SK-N-SH (cell line): ENCODE measurements around the gene APOLD1. TPM values are rescaled to one million over a fixed set of nuclear protein-coding genes. Genes with fewer than 3 reads are reported as not detected.

Experiments
- CTCF ChIA-PET: fragments of 300-600, 350-600 bp; formaldehyde crosslinking; extraction: SDS; loops from one replicate; lab custom pipeline; 2021; lab: Yijun Ruan, JAX
- POLR2A ChIA-PET: fragments of 350-600 bp; sonication (Branson Sonifier 250); formaldehyde crosslinking; extraction: SDS; loops from one replicate; lab custom pipeline; 2020; ENCODE audit warnings: antibody characterized with exemption, inconsistent platforms; lab: Yijun Ruan, JAX
- DNase-seq: peaks from one replicate; pipeline ENCODE4 v3.0.0; 2012
- H2AFZ ChIP-seq: fragments of 200-600 bp; sonication (generic); 2 replicates; pipeline ENCODE4 v1.8.1; 2016; ENCODE audit warnings: antibody characterized with exemption, mild to moderate bottlenecking, low read depth
- H3F3A ChIP-seq: fragments of 200-600 bp; sonication (generic); replicated peaks from 2 replicates; pipeline ENCODE3; 2016; ENCODE audit warnings: antibody characterized with exemption, mild to moderate bottlenecking; ENCODE audit not compliant: insufficient read depth
- H3K27ac ChIP-seq, 2 experiments: fragments of 200-500 bp in 1 of 2; fragments of 200-600 bp in 1 of 2; sonication (Bioruptor generic) in 1 of 2; sonication (generic), shearing (Covaris generic) in 1 of 2; 2 replicates each; pipeline versions ENCODE4 v1.5.1 to v1.6.1; 2014 to 2016; ENCODE audit warnings: low read depth in 2 of 2, inconsistent platforms in 1 of 2, low read length in 1 of 2, mild to moderate bottlenecking in 1 of 2, mixed read lengths in 1 of 2
- H3K27me3 ChIP-seq: fragments of 200-600 bp; sonication (generic), shearing (Covaris generic); 2 replicates; pipeline ENCODE4 v1.6.1; 2016; ENCODE audit warnings: mixed run types; ENCODE audit not compliant: insufficient read depth
- H3K36me3 ChIP-seq, 2 experiments: fragments of 200-500 bp in 1 of 2; fragments of 200-600 bp in 1 of 2; sonication (Bioruptor generic) in 1 of 2; sonication (generic) in 1 of 2; replicated peaks in 1 of 2; 2 replicates each; pipeline versions ENCODE3 to v1.5.1; 2014 to 2016; ENCODE audit warnings: low read length in 1 of 2, mild to moderate bottlenecking in 1 of 2; ENCODE audit not compliant: insufficient read depth in 2 of 2, control insufficient read depth in 1 of 2
- H3K4me1 ChIP-seq, 2 experiments: fragments of 200-500 bp in 1 of 2; fragments of 200-600 bp in 1 of 2; sonication (Bioruptor generic) in 1 of 2; sonication (generic), shearing (Covaris generic) in 1 of 2; 2 replicates each; pipeline versions ENCODE4 v1.5.1 to v1.6.1; 2014 to 2016; ENCODE audit warnings: low read depth in 1 of 2, low read length in 1 of 2, mixed run types in 1 of 2; ENCODE audit not compliant: insufficient read depth in 2 of 2, control insufficient read depth in 1 of 2
- H3K4me2 ChIP-seq: fragments of 200-600 bp; sonication (generic), shearing (Covaris generic); 2 replicates; pipeline ENCODE4 v1.6.1; 2017; ENCODE audit warnings: mixed run types
- H3K4me3 ChIP-seq, 2 experiments: fragments of 200-500 bp in 1 of 2; fragments of 200-600 bp in 1 of 2; sonication (Bioruptor generic) in 1 of 2; sonication (generic), shearing (Covaris generic) in 1 of 2; 2 replicates each; pipeline versions ENCODE4 v1.5.1 to v1.8.1; 2014 to 2016; ENCODE audit warnings: low read depth in 2 of 2, inconsistent platforms in 1 of 2, low read length in 1 of 2, mild to moderate bottlenecking in 1 of 2, mixed read lengths in 1 of 2, moderate library complexity in 1 of 2
- H3K79me2 ChIP-seq: fragments of 200-600 bp; sonication (generic); 2 replicates; pipeline ENCODE4 v1.8.1; 2017; ENCODE audit warnings: mild to moderate bottlenecking; ENCODE audit not compliant: insufficient read depth
- H3K9ac ChIP-seq: fragments of 200-600 bp; sonication (generic); 2 replicates; pipeline ENCODE4 v1.6.1; 2017; ENCODE audit warnings: mixed run types
- H3K9me2 ChIP-seq: fragments of 200-600 bp; sonication (generic); 2 replicates; pipeline ENCODE4 v1.6.1; 2017; ENCODE audit warnings: mixed run types
- H3K9me3 ChIP-seq: fragments of 200-600 bp; sonication (generic); 2 replicates; pipeline ENCODE4 v1.6.1; 2017; ENCODE audit warnings: mixed run types, mild to moderate bottlenecking, moderate library complexity
- H4K20me1 ChIP-seq: fragments of 200-600 bp; sonication (generic); 2 replicates; pipeline ENCODE4 v1.6.1; 2017; ENCODE audit warnings: mild to moderate bottlenecking, mixed run types; ENCODE audit not compliant: insufficient read depth
- CHD2 ChIP-seq: fragments of 150-350 bp; IDR thresholded peaks from 2 replicates; pipeline ENCODE4 v1.6.1; 2018; ENCODE audit warnings: low read length; ENCODE audit not compliant: partially characterized antibody
- CTCF ChIP-seq: fragments of 200-600 bp; sonication (generic); IDR thresholded peaks from 2 replicates; pipeline ENCODE4 v1.6.1; 2017; ENCODE audit warnings: antibody characterized with exemption, mild to moderate bottlenecking, moderate library complexity
- FOSL2 ChIP-seq: IDR thresholded peaks from 2 replicates; pipeline ENCODE4 v1.4.0; 2012; ENCODE audit warnings: low read depth, mild to moderate bottlenecking, moderate library complexity, borderline replicate concordance
- GABPA ChIP-seq: IDR thresholded peaks from 2 replicates; pipeline ENCODE4 v1.4.0; 2012; ENCODE audit warnings: low read depth, mild to moderate bottlenecking
- GATA2 ChIP-seq: sonication (generic); formaldehyde crosslinking; IDR thresholded peaks from 2 replicates; pipeline ENCODE4 v1.5.0; 2020; ENCODE audit warnings: mild to moderate bottlenecking, missing genetic modification reagents
- MEF2A ChIP-seq: IDR thresholded peaks from 2 replicates; pipeline ENCODE4 v1.4.0; 2012; ENCODE audit warnings: low read depth, borderline replicate concordance
- NFIC ChIP-seq: IDR thresholded peaks from 2 replicates; pipeline ENCODE4 v1.4.0; 2012; ENCODE audit warnings: borderline replicate concordance
- NRF1 ChIP-seq: IDR thresholded peaks from 2 replicates; pipeline ENCODE4 v1.6.1; 2012; ENCODE audit warnings: low read depth, mild to moderate bottlenecking, low read length
- RCOR1 ChIP-seq: fragments of 150-350 bp; IDR thresholded peaks from 2 replicates; pipeline ENCODE4 v1.6.1; 2017; ENCODE audit warnings: antibody characterized with exemption, low read length
- RFX5 ChIP-seq: IDR thresholded peaks from 2 replicates; pipeline ENCODE4 v1.6.1; 2012; ENCODE audit warnings: mild to moderate bottlenecking, improper control_type of control experiment, low read length
- SMC3 ChIP-seq: IDR thresholded peaks from 2 replicates; pipeline ENCODE4 v1.6.1; 2012; ENCODE audit warnings: low read depth, low read length, improper control_type of control experiment
- WGBS: methylation state at CpG from one replicate; pipeline ENCODE4 v1.1.6; 2017; ENCODE audit warnings: low lambda C conversion rate; 5-methylcytosine and 5-hydroxymethylcytosine counted together
- polyA plus RNA-seq, 3 experiments: library from polyadenylated mRNA; depleted of rRNA; stranded (reverse); fragments of >200 nt; gene quantifications; 2 replicates each; pipeline ENCODE4 v1.2.3, GENCODE V29; 2012
- TF ChIP-seq, protein P1 (sequence below): IDR thresholded peaks from 2 replicates; pipeline ENCODE4 v1.4.0; 2012; ENCODE audit warnings: low read depth, borderline replicate concordance
- TF ChIP-seq, protein P2 (sequence below): IDR thresholded peaks from 2 replicates; pipeline ENCODE4 v1.4.0; 2012; ENCODE audit warnings: low read depth
- TF ChIP-seq, protein P3 (sequence below): IDR thresholded peaks from 2 replicates; pipeline ENCODE4; 2012
- TF ChIP-seq, protein P4 (sequence below): fragments of 150-350 bp; IDR thresholded peaks from 2 replicates; pipeline ENCODE4 v1.6.1; 2017; ENCODE audit warnings: antibody characterized with exemption, low read length, low read depth, borderline replicate concordance

The APOLD1 gene
- polyA plus RNA-seq, 1 of the 3 experiments (the other 2 are of a cell fraction): 1.7 TPM

DNA sequence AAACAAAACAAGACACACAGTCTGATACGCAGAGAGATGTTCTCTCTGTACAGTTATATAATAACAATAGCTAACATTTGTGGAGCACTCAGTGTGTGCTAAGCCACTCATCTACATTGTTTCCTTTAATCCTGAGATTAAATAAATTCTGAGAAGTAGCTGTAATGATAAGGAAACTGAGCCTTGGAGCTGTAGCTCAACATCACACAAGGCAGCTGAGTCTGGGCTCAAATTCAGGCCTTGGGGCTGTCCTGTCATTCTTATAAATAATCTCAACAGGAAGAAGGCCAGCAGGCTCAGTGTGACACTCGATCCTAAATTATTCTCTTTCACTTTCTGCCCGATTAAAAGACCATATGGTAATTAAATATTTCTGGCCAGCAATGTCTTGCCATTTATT lies 43.8 kb upstream of the APOLD1 start:
- no peak for DNase-seq
- peaks cover 3% of the 10 kb centered on the region for H3F3A ChIP-seq
- H2AFZ ChIP-seq: peak overlapping the region; percentile 32
- peaks cover 47% of the 10 kb centered on the region for H3K79me2 ChIP-seq
- peak overlapping the region in 1 of 2 experiments; percentile 24; a peak in 2 of 4 replicates for H3K4me3 ChIP-seq
- ChIA-PET POLR2A (interaction anchor here (0.9 kb wide), 1 partner anchor 16 kb away, joined by 3 read pairs; no protein-coding TSS in a partner anchor), CTCF (no interaction called here)
- H3K4me1 ChIP-seq: peaks cover 4 to 5% of the 10 kb centered on the region in 2 experiments; a peak in 2 of 4 replicates
- no peaks in the 10 kb centered on the region for H3K9me2 ChIP-seq
- H4K20me1 ChIP-seq: no peaks in the 10 kb centered on the region
- WGBS: 61% methylated on average over 3 of the region's 3 CpGs
- no peaks in the 10 kb centered on the region for H3K9me3 ChIP-seq
- no peak for TF ChIP-seq RFX5
- no peak for TF ChIP-seq GABPA
- TF ChIP-seq, protein P1, sequence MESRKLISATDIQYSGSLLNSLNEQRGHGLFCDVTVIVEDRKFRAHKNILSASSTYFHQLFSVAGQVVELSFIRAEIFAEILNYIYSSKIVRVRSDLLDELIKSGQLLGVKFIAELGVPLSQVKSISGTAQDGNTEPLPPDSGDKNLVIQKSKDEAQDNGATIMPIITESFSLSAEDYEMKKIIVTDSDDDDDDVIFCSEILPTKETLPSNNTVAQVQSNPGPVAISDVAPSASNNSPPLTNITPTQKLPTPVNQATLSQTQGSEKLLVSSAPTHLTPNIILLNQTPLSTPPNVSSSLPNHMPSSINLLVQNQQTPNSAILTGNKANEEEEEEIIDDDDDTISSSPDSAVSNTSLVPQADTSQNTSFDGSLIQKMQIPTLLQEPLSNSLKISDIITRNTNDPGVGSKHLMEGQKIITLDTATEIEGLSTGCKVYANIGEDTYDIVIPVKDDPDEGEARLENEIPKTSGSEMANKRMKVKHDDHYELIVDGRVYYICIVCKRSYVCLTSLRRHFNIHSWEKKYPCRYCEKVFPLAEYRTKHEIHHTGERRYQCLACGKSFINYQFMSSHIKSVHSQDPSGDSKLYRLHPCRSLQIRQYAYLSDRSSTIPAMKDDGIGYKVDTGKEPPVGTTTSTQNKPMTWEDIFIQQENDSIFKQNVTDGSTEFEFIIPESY: no peak
- no peak for TF ChIP-seq NRF1
- TF ChIP-seq FOSL2: no peak
- no peak for TF ChIP-seq MEF2A
- peak overlapping the region; percentile 29; the same call in 1 of the 2 replicates for H3K9ac ChIP-seq
- no peaks in the 10 kb centered on the region for H3K36me3 ChIP-seq
- peak overlapping the region in 1 of 2 experiments; percentile 23; a peak in 1 of 4 replicates for H3K27ac ChIP-seq
- no peaks in the 10 kb centered on the region for H3K27me3 ChIP-seq
- peak overlapping the region; percentile 66 for H3K4me2 ChIP-seq

GRCh38 chr12:12744546-12745305 lies 40.7 kb upstream of the APOLD1 start:
- CTCF ChIA-PET: interaction anchor here (5.2 kb wide), 1 partner anchor 8 kb away, joined by 39 read pairs; no protein-coding TSS in a partner anchor
- no peak for TF ChIP-seq RCOR1
- no peak for TF ChIP-seq FOSL2
- TF ChIP-seq NFIC: no peak
- no peak for TF ChIP-seq SMC3
- TF ChIP-seq, protein P2, sequence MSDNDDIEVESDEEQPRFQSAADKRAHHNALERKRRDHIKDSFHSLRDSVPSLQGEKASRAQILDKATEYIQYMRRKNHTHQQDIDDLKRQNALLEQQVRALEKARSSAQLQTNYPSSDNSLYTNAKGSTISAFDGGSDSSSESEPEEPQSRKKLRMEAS: no peak
- TF ChIP-seq GABPA: no peak
- TF ChIP-seq CTCF: no peak
- TF ChIP-seq GATA2: no peak
- TF ChIP-seq CHD2: no peak
- TF ChIP-seq, protein P3, sequence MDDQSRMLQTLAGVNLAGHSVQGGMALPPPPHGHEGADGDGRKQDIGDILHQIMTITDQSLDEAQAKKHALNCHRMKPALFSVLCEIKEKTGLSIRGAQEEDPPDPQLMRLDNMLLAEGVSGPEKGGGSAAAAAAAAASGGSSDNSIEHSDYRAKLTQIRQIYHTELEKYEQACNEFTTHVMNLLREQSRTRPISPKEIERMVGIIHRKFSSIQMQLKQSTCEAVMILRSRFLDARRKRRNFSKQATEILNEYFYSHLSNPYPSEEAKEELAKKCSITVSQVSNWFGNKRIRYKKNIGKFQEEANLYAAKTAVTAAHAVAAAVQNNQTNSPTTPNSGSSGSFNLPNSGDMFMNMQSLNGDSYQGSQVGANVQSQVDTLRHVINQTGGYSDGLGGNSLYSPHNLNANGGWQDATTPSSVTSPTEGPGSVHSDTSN: no peak
- TF ChIP-seq, protein P1: no peak
- TF ChIP-seq, protein P4, sequence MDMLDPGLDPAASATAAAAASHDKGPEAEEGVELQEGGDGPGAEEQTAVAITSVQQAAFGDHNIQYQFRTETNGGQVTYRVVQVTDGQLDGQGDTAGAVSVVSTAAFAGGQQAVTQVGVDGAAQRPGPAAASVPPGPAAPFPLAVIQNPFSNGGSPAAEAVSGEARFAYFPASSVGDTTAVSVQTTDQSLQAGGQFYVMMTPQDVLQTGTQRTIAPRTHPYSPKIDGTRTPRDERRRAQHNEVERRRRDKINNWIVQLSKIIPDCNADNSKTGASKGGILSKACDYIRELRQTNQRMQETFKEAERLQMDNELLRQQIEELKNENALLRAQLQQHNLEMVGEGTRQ: no peak

More at GRCh38 chr12:12744546-12745305, 40.7 kb upstream of the APOLD1 start:
- H3K27ac ChIP-seq: no peak overlapping the region
- WGBS: 87% methylated on average over 8 of the region's 8 CpGs
- no peaks in the 10 kb centered on the region for H3K27me3 ChIP-seq
- H3K36me3 ChIP-seq: no peaks in the 10 kb centered on the region
- no peaks in the 10 kb centered on the region for H3F3A ChIP-seq
- H2AFZ ChIP-seq: no peak overlapping the region
- H3K4me2 ChIP-seq: no peak overlapping the region
- H3K79me2 ChIP-seq: peaks cover 21% of the 10 kb centered on the region
- peaks cover 4 to 10% of the 10 kb centered on the region in 2 experiments; a peak in 2 of 4 replicates for H3K4me1 ChIP-seq
- no peak overlapping the region for H3K9ac ChIP-seq
- H3K4me3 ChIP-seq: no peak overlapping the region
- no peaks in the 10 kb centered on the region for H4K20me1 ChIP-seq
- DNase-seq: no peak
- POLR2A ChIA-PET: no interaction called here
- H3K9me2 ChIP-seq: no peaks in the 10 kb centered on the region
- no peaks in the 10 kb centered on the region for H3K9me3 ChIP-seq
